HG03457 (cell line): ENCODE results near the gene NSD2.

Experiments used
- ATAC-seq: cut with Tn5 transposase; IDR thresholded peaks from one replicate; pipeline ENCODE4 v1.9.1; 2021; ENCODE audit warnings: moderate number of reproducible peaks; ENCODE audit not compliant: unreplicated experiment

Gene NSD2

DNA sequence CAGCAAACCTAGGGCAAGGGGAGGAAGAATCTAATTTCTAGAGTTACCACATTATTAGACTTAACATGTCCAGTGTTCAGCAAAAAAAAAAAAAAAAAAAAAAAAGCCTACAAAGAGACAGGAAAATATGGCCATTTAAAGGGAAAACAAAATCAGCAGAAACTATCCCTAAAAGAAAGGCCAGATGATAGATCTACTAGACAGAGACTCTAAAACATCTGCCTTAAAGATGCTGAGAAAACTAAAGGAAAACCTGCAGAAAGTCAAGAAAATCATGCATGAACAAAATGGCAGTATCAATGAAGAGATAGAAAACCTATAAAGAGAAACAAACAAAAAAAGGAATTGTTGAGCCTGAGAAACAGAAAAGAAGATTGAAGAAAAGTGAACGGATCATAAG lies 93.8 kb downstream of the NSD2 start:
- ATAC-seq: no peak

DNA sequence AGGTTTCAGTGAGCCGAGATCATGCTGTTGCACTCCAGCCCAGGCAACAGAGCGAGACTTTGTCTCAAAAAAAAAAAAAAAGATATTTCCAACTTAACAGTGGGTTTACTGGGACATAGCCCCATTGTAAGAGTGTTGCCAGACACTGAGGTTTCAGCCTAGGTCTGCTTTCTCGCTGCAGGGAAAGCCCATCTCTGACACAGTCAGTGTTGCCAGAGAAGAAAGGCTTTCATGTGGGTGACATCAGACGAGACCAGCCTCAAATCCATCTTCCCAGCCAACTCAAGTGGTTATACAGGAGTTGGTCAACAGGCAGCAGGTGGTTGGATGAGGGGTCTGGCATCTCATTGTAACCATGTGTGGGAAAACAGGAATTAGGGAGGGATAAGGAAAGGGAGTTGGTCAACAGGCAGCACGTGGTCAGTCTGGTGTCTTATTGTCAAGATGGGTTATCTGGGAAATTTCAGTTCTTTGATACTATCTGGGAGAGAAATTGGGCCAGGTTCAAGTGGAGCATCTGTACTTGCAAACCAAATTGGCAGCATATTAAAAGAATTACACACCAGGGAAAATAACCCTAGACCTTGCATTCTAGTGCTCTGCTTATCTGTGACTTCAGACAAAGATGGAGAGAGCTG lies 96.4 kb downstream of the NSD2 start:
- no peak for ATAC-seq

DNA sequence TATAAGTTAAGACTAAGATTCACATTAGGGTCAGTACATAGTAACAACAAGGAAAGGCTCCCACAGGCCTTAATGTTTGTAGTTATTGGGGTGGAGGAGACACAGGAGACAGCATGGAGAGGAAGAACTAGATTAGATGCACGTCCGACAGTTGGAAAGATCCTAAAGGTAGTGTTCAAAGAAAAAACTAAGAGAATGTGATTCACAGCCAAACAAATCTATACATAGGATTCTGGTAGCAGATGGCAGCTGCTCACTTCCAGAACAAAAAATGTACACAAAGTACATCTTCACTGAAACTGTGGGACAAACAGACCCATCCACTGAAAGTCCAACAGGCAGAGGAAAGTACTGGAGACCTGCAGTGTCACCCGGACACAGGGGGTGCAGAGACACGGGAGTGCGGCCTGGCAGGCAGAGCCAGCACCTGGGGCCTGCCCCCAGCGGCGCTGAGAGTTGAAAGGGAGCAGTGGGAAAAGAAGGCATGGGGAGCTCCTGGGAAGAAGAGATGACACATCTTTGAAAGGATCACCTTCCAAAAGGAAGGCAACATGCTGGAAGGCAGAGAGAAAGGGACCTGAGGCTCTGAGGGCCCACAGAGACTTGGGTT lies 97.6 kb downstream of the NSD2 start:
- ATAC-seq: no peak

- no peak for ATAC-seq
These were observed 98.9 kb downstream of the NSD2 start for GRCh38 chr4:1969928-1970723.

DNA sequence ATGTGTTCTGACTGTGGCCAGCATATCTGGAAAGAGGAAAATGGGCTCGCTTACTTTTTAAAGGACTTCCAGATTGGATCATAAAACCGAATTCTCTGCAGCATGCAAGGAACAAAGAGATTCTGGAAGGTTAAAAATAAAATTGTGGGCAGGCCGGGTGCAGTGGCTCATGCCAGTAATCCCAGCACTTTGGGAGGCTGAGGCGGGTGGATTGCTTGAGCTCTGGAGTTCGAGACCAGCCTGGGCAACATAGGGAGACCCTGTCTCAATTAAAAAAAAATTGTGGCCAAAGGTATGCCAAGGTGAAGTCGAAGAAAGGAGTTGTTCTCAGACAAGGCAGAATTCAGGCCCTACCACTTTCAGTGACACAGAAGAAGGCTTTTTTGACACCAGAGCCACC lies 99.7 kb downstream of the NSD2 start:
- ATAC-seq: no peak

GRCh38 chr4:1971456-1972200 lies 100.4 kb downstream of the NSD2 start:
- ATAC-seq: no peak

- ATAC-seq: no peak
These were observed 101.2 kb downstream of the NSD2 start for GRCh38 chr4:1972414-1972813.

DNA sequence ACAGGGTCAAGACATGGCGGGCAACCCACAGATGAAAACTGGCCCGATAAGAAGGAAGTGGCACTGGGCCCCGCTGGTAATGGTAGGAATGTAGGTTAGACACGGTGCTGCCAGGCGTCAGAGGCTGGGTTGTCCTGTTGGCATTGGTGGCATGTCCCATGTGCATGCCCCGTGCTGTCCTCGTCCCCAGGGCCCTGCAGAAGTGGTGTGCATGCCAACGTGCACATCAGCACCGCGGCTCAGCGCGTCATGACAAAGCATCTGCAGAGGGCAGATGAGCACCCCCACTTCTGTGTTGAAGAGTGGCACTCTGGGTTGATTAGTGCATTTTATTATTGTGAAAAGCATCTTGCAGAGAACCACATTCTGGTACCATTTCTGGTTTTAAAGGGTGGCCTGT lies 102.0 kb downstream of the NSD2 start:
- no peak for ATAC-seq

GRCh38 chr4:1973661-1974060 lies 102.5 kb downstream of the NSD2 start:
- ATAC-seq: no peak

DNA sequence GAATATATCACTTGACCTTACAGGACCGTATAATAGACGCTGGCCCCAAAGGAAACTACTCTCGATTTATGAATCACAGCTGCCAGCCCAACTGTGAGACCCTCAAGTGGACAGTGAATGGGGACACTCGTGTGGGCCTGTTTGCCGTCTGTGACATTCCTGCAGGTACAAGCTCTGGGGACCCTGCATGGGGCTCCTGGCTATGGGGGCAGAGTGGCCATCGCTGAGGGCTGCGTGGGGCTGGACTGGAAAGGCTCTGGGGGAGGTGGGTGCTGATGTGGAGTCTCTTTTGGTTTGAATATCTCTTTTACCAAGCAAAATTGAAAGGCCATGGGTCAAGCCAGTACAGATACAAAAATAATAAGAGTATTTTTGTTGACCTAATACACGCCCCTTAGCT lies 103.6 kb downstream of the NSD2 start:
- ATAC-seq: no peak

- no peak for ATAC-seq
These were observed 104.2 kb downstream of the NSD2 start for GRCh38 chr4:1975391-1975801.

GRCh38 chr4:1975880-1976279 lies 104.7 kb downstream of the NSD2 start:
- ATAC-seq: no peak

DNA sequence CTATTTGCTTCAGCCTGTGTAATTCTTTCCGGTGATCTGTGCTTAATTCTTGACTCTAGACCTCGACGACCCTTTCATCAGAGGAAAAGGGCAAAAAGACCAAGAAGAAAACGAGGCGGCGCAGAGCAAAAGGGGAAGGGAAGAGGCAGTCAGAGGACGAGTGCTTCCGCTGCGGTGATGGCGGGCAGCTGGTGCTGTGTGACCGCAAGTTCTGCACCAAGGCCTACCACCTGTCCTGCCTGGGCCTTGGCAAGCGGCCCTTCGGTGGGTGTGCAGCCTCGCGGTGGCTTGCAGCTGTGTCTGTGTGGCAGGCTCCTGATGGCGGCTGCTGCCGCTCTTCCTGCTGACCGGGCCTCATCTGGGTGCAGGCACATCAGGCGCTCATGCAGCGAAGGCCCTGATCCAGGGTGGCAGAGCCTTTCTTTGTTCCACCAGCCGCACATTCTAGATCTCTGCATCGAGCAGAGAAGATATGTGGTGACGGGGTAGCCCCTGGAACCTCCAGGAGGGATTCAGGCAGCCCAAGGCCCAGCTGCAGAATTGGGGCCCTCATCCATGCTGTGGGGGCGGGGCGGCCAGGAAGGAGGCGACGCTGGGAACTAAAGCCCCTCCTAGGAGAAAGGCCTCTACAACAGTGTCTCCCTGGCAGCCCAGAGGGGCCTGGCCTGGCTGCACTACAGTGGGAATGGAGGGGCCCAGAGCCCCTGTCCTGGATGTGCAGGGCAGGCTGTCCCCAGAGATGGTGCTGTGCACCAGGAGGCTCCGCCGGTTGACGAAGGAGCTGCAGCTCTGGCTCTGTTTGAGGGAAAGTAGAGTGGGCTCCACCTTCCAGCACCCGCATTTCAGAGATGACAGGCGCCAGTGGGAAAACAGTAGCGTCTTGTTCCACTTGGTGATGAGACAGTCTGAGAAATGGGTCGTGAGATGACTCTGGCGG lies 105.5 kb downstream of the NSD2 start:
- ATAC-seq: no peak

DNA sequence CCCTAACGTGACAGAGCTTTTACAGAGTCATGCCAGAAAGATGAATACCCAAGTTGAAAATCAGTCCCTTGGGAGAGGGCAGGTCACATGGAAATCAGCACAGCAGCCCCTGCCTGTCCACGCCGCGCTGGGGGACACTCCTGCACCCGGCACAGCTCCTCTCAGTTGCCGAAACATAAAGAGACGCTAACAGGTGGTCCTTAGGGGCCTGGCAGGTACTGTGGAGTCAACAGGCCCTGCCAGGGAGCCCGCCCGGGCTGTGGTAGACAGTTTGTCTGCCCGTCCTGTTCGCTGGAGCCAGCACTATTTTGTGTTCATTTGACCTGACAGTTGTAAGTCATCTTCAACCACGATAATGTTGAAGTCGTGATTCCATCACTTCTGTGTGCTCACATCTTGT lies 107.0 kb downstream of the NSD2 start:
- ATAC-seq: no peak

DNA sequence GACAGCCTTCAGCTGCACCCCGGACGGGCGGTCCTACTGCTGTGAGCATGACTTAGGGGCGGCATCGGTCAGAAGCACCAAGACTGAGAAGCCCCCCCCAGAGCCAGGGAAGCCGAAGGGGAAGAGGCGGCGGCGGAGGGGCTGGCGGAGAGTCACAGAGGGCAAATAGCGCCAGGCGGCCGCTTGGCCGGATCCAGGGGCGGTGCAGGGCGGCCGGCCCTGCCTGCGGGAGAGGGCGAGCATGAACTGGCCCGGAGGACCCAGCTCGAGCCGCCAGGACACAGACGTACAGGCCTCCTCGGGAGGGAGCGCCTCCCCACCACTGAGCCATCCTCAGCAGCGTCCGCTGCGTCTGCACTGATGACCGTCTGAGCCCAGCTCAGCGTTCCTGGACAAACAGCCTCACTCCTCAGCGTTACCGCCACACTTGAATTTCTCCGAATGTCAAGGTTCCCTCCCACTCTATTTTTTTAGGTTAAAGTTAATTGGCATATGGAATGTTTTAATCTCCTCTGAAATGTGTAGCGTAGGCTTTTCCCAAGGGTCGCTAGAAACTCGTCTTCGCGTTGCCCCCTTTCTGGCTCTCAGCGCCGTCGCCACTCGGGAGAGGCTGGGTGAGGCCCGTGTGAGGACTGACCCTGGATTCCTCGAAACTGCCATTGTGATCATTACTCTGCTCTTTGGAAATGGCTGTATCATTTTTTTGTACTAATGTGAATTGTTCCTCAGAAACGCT lies 107.7 kb downstream of the NSD2 start:
- ATAC-seq: no peak

GRCh38 chr4:1979477-1980196 lies 108.4 kb downstream of the NSD2 start:
- no peak for ATAC-seq

- no peak for ATAC-seq
These were observed 109.4 kb downstream of the NSD2 start for GRCh38 chr4:1980561-1981041.

- no peak for ATAC-seq
These were observed 110.3 kb downstream of the NSD2 start for GRCh38 chr4:1981251-1982058.
